ENCODE measurements around the gene PREX1.

The PREX1 gene

GRCh38 chr20:48807586-48808381 is 20.0 kb downstream of the PREX1 start:
- DNase-seq: no peak

- no peak for DNase-seq
These were observed 20.7 kb downstream of the PREX1 start for GRCh38 chr20:48807051-48807450.

DNA sequence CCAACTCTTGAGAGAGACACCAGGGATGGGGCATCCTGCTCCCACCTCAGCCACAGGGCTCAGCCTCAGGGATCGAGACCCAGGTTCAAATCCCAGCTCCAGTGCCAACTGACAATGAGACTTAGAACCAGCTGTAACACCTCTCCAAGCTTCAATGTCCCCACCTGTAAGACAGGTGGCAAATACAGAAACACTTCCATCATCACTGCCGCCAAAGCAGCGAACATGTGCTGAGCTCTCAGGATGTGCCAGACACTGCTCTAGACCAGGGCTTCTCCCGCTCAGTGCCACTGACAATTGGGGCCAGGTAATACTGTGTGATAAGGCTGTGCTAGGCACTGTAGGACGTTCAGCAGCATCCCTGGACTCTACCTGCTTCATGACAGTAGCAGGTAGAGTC is 22.1 kb downstream of the PREX1 start:
- DNase-seq: no peak

GRCh38 chr20:48805286-48805685 is 22.5 kb downstream of the PREX1 start:
- no peak for DNase-seq

DNA sequence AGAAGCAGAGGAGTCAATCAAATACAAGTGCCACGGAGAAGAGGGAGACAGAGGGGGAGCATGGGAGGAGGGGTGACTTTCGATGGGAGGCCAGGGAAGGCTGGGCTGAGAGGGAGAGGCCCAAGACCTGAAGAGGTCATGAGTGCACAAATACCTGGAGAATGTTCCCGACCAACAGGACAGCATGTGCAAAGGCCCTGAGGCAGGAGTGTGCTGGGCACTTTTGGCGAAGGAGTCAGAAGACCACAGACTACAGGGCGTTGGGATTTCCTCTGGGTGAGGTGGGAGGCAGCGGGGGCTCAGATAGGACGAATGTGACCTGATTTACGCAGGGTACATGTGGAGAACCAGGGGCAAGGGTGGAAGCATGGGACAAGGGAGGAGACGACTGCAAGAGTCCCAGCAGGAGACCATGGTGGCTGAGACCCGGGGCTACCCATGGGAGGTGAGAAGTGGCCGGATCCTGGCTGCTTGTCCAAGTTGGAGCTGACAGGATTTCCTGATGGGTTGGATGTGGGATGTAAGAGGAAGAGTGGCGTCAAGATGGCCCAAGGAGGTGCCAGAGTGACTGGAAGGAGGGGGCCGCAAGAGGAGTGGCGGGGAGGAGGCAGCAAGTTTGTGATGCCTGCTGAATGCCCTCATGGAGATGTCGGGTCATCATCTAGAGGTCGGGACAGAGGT is 23.4 kb downstream of the PREX1 start:
- DNase-seq: no peak

DNA sequence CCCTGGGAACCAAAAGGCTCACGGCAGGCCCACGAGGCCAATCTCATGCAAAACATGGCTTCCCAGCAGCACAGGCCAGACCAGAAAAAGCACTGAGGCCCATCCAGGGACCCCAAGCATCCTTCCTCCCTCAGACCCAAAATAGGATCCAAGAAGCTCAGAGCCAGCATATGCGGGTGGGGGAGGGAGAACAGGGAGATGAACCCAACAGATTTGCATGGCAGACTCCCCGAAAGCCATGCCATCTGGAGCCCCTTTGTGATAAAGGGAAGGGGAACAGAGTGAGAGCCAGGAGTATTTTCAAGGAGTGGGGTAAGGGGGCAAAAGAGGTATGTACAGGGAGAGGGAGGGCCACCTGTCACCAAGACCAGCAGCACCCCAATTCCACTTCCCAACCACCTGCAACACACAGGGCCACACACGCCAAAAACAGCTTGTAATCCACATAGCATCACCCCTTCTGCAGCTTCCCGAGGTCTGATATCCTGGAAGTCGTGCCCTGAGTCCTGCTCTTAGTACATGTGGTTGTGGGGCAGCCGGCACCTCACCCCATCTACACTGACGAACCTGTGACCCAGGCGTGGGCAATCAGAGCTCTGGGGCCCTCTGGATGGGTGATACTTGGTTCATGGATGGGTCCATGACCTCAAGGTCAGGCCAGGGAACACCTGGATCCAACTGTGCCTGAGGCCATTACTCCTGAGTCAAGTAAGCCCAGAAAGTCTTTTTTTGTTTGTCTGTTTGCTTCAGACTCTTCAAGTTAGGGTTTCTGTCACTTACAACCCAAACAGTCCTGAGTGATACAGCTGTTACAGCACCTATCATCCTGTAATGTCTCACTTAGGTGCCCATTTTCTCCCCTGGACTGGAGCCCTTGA is 24.4 kb downstream of the PREX1 start:
- no peak for DNase-seq

DNA sequence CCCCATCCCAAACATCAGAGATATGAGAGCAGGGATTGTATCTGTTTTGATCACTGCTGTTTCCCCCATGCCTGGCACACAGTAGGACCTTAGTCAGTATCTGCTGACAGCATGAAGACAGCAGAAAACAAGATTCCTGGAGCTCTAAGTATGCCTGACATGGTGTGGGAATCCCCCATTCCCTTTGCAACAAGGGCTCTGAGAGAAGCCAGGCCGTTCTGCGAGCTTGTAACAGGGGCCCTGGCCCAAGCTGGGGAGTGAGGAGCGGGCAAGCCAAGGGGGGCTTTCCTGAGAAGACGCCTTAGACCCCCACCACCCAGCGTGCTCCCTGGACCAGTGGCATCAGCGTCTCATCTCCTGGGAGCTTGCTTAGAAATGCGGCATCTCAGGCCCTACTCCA is 25.2 kb downstream of the PREX1 start:
- DNase-seq: no peak

GRCh38 chr20:48802216-48802615 is 25.6 kb downstream of the PREX1 start:
- no peak for DNase-seq

GRCh38 chr20:48801197-48801596 is 26.6 kb downstream of the PREX1 start:
- no peak for DNase-seq

DNA sequence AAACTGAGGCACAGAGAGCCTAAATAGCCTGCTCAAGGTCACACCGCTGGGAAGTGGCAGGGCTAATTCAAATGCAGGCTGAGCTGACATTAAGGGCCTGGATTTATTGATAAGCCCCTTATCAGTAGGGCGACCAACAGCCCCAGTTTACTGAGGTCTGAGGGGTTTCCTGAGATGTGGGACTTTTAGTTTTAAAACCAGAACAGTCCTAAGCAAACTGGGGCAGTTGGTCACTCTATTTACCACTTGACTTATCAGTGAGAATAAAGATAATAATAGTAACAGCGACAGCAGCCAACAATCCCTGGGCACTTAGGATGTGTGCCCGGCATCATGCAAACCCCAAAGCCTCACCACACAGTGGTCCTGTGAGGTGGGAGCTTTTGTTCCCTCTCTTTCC is 27.6 kb downstream of the PREX1 start:
- DNase-seq: no peak

- DNase-seq: no peak
These were observed 28.3 kb downstream of the PREX1 start for GRCh38 chr20:48799328-48800105.

GRCh38 chr20:48797850-48798747 is 29.7 kb downstream of the PREX1 start:
- no peak for DNase-seq

GRCh38 chr20:48797275-48797825 is 30.4 kb downstream of the PREX1 start:
- no peak for DNase-seq

DNA sequence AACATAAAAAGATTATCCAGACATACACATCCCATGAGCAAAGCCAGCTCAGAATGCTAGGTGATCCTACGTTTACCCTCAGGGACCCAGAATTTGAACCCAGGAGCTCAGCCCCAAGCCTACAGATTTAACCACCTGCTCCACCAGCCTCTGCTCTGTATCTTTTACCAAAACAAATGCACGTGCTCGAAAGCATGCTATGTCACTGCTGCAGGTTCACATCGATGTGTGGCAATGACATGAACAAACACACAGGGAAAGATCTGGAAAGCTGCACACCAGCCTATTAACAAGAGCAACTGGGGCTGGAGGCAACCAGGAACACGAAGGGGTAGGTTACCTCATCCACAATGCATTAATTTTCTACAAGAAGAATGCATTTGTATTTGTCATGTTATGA is 32.1 kb downstream of the PREX1 start:
- DNase-seq: no peak

DNA sequence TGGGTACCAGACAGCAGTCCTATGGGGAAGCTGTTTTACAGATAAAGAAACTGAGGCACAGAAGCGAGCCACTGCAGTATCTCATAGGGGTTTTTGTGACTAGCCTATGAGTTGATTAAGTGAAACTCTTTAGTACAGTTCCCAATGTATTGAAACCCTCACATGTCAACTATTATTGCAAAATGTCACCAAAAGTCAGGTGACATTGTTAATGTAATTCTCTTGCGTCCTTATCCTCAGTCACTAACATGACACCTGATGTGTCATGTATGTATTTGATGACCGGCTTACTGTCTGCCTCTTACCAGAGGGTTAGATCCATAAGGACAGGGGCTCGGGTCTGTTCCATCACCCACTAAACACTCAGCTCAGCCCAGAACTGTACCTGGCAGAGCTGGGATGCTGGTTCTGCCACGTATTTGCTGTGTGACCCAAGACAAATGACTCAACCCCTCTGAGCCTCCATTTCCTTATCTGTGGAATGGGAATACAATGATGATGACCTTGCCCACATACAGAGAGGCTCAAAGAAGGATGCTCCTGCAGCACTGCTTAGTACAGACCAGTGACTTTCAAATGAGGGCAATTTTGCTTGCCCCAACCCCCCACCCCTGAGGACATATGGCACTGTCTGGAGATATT is 32.9 kb downstream of the PREX1 start:
- DNase-seq: no peak

DNA sequence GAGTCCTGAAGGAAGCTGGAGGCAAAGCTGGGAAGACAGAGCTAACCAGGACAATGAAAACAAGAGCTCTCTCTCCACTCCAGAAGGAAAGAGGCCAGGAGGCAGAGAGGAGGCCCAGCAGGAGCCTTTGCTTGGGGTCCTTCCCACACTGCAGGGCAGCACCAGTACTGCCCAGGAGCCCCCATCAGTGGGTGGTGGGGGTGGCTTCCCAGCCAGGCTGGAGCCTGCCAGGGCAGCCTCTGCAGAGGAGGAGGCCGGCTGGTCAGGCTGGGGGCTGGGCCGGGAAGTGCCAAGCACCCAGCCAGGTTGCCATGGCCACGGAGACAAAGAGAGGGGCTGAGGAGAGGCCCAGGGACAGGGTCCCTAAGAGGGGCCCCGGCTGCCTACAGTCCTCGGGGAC is 33.4 kb downstream of the PREX1 start:
- DNase-seq: no peak

DNA sequence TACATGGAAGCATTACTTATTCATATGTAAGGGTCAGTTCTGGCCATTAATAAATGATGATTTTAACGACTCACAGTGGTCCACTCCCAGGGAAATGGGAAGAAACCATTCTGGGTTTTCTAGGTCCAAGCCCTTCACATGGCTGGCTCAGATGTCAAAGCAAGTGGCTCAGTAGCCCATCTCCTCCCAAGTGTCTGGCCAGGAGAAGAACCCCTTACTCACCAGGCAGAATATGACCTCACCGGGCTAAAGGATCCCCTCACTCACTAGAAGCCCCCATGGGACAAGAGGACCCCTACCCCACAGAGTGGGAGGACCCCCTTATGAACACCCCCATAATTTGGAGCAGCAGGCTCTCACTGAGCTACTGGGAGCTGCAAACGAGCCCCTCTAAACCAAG is 34.0 kb downstream of the PREX1 start:
- no peak for DNase-seq

DNA sequence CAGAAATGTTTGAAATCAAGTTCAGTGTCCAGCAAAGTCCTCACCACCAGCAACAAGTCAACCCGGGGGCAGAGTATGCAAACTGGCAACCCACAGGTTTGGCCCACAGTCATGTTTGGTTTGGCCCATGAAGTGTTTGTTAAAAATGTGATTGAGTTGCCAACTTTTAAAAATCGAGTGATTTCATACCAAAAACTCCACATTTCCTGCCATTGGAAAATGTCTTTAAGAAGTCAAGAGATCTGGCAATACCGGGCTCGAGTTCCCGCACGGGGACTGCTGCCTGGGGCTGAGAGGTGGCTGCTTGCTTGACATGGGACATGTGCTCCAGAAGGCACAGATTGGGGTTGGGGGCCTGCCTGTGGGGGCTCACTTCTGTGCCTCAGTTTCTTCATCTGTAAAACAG is 36.1 kb downstream of the PREX1 start:
- DNase-seq: no peak

- peak; percentile 29 for DNase-seq
These were observed 36.8 kb downstream of the PREX1 start for GRCh38 chr20:48791014-48791413.

- no peak for DNase-seq
These were observed 37.3 kb downstream of the PREX1 start for GRCh38 chr20:48790473-48791003.

Measured in DMS79 (cell line).